Medulla oblongata (tissue), 1 donor: ENCODE data around the gene NEK1.
"Not testable (repeated sequence)": the region's sequence is repeated elsewhere in the genome, so short reads cannot be mapped to it uniquely, and the experiment has no call there.

Source experiments
- DNase-seq: peaks from one replicate; pipeline ENCODE4 v3.0.0-alpha.2; 2015; ENCODE audit errors: extremely low spot score

Gene NEK1

DNA sequence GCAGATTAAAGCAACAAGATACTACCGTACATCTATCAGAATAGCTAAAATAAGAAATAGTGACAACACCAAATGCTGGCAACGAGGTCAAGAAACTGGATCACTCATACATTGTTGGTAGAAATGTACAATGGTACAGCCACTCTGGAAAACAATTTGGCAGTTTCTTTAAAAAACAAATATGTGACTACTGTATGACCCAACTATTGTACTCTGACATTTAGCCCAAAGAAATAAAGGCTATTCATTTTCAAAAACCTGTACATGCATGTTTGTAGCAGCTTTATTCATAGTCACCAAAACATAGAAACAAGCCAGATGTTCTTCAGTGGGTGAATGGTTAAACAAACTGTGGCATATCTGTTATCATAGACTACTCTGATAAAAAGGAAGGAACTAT lies 16.2 kb upstream of the NEK1 start:
- DNase-seq, result no peak

DNA sequence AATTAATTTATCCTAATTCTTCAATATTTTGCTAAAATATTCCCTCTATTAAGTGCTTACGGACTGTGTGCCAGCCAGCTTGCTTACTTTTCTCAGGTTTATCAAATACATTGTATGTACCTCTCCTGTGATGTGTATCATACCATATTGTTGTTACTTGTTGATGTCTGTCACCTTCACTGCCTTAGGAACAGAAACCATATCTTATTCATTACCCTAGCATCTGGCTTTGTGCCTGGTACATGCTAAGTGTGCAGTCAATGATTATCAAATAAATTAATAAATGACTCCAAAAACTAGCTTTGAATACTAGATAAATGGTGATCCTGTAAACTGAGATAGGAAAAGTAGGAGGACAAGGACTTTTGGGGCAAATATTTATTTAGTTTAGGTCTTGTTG lies 14.9 kb upstream of the NEK1 start:
- no peak for DNase-seq

DNA sequence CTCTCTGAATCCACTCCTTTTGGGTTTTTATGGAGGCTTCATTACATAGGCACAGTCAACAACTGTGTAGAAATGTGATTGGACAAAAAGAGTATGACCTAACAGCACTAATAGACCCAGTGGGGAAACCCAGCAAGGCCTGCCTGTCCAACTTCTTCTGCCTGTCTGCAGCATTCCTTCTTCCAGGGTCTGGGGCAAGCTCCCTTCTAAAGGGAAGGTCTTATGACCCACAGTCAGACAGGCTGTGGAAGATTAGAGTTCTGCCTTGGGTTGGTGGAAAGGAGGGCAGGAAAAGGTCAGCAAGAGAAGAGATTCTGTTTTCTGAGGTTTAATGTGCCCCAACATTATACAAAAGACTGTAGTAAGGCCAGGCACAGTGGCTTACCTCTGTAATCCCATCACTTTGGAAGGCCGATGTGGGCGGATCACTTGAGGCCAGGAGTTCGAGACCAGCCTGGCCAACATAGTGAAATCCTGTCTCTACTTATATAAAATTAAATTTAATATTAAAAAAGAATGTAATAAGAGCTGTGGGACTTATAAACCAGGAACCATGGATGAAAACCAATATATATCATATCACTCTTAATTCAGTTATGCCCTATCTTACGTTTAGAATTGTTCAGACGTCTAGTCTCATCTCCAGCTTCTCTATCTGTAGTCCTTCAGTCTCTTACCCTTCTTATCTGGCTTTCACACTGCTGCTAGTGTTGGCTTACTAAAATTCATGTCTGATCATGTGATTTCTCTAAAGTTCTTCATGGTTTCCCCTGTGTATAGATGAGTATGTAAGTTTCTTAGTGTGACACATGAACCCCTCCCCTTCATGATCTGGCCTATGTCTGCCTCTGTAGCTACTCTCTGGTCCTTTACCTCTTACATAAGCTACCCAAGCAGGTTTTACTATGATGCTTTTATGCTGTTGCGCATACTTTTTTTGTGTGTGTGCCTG lies 14.2 kb upstream of the NEK1 start:
- no peak for DNase-seq

DNA sequence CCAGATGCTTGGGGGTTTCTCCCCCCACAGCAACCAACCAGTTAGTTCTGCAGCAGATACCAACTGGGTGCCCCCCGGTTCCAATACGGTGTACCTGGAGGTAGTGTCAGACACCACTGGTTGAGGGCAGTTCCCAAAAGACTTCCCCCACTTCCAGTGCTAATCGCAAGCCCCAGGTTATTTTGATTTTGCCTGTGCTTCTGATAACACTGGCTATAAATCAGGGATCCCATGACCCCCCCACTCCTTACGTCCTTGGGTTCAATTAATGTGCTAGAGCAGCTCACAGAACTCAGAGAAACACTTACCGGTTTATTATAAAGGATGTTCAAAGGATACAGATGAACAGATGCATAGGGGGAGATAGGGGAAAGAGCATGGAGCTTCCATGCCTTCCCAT lies 13.5 kb upstream of the NEK1 start:
- DNase-seq, result no peak

GRCh38 chr4:169624012-169624411 lies 11.6 kb upstream of the NEK1 start:
- DNase-seq, result not testable (repeated sequence)

DNA sequence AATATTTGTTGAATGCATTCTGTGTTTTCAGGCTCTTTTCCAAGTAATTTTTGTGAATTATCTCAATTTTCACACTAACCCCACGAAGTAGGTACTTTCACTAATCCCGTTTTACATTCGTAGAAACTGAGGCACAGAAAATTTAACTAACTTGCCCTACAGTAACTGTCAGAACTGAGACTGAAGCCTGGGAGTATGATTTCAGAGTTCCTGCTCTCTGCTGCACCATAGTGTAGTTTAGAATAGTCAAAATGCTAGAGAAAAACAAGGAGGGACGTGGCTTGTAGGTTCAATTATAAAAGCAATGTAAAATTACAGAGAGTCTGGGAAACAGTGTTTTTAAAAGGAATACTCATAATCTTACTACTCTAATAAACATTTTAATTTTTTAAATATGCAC lies 10.2 kb upstream of the NEK1 start:
- peak; percentile 19 for DNase-seq

DNA sequence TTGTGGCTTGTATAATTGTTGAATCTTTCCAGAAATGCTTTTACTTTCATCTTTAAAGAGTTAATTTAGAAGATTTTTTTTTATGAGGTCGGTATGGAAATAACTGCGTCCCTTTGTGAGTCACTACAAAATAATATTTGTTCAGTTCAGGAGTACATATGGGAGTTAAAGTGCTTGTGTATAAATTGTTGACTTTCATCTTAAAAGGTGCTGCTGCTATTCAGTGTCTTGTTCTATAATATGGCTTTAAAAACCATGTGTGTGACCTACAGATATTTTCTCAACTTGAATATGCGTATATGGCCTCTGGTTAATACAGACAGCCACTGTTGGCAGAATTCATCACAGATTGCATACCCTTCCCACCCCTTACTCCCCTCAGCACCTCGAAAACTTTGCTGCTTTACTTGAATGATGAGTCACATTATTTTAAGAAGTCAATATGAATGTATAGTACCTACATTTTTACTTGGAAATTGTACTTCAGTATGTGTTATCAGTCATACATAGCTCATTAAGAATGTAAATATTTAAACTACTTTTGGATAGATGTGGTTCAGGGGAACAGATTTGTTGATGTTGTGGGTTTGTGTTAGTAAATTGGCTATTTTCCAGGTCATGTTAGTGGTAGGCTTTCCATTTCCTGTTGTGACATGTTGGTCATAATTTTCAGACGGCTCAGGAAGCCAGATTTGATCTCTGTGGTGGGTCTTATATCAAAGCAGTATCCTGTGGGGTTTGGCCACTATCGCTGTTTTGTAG lies 9.5 kb upstream of the NEK1 start:
- peak; percentile 22 for DNase-seq

GRCh38 chr4:169620880-169621248 lies 8.5 kb upstream of the NEK1 start:
- peak; percentile 51 for DNase-seq

DNA sequence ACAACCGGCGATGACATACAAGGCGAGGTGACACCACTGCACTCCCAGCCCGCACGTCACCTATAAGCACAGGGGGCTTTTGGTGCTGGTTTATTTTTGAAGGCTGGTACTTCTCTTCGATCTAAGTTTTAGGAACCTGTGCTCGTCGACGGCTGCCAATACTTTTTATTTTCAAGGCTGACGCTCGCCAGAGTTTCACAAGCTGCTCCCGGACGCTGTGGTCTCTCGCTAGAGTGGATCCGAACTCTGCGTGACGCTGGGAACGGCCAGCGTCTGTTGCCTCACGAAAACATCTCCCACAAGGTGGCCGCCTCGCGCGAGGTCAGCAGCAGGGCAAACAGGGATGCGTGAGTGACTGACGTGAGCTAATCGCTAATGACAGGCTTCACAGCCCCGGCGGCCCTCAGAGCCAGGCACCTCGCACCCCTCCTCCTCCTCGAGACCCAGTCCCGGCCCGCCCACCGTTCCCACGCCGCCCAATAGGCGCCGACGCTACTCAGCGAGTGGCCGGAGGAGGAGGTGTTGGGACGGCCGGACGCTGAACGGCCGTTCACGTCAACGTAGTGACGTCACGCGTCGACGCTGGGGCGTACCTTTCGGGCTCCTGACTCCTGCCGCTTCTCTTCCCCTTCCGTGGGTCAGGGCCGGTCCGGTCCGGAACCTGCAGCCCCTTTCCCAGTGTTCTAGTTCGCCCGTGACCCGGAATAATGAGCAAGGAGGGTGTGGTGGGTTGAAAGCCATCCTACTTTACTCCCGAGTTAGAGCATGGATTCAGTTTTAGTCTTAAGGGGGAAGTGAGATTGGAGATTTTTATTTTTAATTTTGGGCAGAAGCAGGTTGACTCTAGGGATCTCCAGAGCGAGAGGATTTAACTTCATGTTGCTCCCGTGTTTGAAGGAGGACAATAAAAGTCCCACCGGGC lies 7.8 kb upstream of the NEK1 start, which contains the start of gene CLCN3:
Gene CLCN3, plus strand, starts transcription at position 621 of the 922 bp plus-strand sequence. CDS start 15,351 bp downstream, outside the sequence.
- DNase-seq, result peak; percentile 99

GRCh38 chr4:169619518-169619957 lies 7.2 kb upstream of the NEK1 start:
- DNase-seq, result peak; percentile 80

DNA sequence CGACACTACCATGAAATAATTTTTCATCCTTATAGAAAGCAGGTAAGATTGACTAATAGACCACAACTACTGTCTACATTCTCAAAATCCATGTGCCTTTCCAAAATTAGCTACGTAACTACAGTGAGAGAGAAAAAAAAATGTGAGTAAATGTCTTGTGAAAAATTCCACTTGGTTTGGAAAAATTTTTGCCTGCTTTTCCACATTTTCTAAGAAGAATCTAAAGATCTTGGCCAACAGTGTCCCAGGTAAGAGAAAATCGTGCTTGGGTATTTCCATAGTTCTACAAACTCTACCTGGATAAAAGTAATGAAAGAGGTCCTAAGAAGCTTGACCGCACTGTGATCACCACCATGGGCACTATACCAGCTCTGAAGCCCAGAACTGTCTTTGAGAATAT lies 6.6 kb upstream of the NEK1 start:
- no peak for DNase-seq

DNA sequence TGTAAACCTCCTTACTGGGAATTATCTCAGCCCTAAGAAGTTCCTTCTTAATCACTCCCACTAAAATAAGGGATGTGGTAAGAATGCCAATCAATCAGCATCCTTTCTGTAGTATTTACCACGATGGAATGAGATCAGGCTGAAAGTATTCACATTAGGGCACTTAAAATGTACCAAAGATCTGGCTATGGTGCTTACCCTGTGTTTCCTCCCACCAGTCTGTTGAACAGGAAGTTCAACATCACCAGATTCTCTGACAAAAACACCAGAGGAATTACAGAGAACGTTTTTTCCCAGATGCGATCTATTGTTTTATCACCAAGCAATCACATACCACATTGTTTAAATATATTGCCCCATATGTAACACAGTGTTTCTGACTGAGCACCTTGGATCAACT lies 5.9 kb upstream of the NEK1 start:
- no peak for DNase-seq

- no peak for DNase-seq
These were observed 4.9 kb upstream of the NEK1 start for GRCh38 chr4:169617306-169617705.

DNA sequence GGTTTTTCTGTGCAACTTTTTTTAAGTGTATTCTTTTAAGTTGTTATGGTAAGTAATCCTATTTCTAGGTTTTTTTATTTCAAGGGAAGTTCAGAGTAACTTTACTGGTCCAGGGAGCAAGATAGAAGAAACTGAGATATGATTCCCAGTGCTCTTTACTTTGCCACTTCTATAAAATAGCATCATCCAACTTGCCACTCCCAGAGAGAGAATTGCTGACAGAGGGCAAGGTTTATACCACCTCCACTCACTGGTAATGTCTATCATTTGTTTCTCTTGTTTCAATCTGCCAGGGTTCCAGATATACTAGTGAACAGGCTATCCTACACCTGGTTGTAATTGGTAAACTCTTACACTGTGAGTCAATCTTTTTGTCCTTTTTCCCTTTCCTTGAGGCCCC lies 4.5 kb upstream of the NEK1 start:
- DNase-seq, result no peak

- no peak for DNase-seq
These were observed 3.2 kb upstream of the NEK1 start for GRCh38 chr4:169615467-169616106.

DNA sequence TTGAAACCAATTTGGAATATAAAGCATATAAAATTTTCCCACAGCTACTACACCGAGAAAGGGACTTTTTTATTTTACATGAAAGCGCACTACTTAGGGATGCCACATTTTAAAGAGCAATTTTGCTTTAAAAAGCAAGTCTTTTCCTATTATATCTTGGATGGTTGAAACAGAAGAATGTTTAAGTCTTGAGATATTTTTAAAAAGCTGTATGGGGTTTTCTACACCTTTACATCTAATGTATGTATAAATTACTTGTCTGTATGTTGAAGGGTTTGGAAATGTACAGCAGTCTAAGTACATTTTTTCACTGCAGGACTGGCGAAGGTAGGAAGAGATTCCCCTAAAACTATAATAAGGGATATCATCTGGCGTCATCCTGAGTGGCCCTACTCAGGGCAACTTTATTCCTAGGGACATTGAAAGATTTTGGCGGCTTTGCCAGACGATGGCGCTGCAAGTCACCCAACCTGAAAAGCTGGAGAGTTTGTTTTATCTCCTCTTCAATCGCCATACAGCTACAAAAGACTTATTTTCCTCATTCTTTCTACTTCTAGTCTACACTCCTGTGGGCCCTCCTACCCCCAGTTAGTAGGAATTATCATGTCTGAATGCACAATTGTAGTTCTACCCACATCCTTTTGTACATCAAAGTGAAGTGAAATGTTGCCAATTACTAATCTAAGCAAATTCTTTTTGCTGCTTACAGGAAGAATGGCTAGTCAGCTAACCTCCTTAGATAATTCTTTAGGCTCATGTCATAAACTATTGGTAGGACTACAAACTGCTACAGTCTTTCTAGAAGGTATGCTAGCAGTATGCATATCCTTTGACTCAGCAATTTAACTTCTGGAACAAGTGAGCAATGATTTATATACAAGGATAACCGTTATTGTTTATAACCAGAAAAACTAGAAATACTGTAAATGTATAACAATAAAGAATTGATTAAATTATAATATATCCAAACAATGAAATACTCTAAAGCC lies 782 bp upstream of the NEK1 start:
- DNase-seq, result peak; percentile 95

DNA sequence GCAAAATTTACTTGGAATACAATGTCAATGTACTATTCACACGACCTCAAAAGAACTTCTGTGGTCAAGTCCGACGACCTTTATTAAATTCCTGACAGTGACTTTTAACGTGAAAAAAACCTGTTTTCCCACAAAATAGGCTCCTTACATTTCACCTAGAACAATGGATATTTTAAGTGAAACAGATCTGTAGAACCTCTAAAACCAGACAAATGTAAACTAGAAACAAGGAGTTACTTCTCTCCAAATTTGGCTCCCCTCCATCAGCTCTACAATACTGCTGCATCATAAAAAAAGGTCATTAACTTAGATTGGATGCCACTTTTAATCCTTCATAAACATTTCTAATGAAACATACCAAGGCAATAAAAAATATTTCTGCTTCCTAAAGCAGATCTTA lies 1.2 kb downstream of the NEK1 start:
- DNase-seq, result peak; percentile 42

- peak; percentile 41 for DNase-seq
These were observed 7.5 kb downstream of the NEK1 start for GRCh38 chr4:169604903-169605331.

DNA sequence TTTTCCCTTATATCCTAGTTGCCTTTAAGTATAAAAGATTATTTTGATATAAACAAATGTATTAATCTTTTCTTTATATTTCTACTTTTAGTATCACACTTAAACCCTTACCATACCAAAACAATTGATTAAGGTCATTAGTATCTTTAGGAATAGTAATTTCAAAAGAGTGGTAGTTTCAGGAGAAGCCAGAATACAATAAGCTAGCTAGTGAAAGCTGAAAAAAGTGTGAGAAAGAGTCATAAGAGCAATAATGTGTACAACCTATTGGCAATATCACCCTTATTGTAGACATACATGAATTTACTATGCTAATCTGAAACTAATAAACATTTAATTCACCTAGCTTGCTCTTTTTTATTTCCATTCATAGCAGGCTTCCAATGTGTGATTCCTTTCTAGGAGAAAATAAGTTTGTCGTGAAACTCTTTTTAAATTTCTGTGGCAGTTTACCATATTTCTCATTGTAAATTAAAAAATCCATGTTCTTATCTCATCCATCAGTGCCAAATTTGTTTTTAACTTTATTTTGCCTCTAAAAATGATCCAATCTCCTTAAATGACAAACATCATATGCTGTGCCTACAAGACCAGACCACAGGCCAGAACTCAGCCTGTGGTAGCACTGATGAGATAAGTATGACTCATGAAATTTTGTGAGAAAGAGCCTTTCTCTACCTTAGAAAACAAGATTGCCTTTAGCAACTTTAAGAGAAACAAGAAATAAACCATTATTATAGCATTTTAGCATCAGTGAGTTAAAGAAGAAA lies 8.1 kb downstream of the NEK1 start:
- DNase-seq, result peak; percentile 43
